Stimulated activated CD8-positive, alpha-beta memory T cell treated with anti-CD3 and anti-CD28 coated beads, Interleukin-7, amount 100 ng/mL, for 24 hours (primary cell): ENCODE results near the gene ERN1.
"Not testable (repeated sequence)": the region's sequence is repeated elsewhere in the genome, so short reads cannot be mapped to it uniquely, and the experiment has no call there.

Experiments
- DNase-seq: peaks from one replicate; pipeline ENCODE4 v3.0.0-alpha.2; 2020; ENCODE audit warnings: low read depth

The ERN1 gene

DNA sequence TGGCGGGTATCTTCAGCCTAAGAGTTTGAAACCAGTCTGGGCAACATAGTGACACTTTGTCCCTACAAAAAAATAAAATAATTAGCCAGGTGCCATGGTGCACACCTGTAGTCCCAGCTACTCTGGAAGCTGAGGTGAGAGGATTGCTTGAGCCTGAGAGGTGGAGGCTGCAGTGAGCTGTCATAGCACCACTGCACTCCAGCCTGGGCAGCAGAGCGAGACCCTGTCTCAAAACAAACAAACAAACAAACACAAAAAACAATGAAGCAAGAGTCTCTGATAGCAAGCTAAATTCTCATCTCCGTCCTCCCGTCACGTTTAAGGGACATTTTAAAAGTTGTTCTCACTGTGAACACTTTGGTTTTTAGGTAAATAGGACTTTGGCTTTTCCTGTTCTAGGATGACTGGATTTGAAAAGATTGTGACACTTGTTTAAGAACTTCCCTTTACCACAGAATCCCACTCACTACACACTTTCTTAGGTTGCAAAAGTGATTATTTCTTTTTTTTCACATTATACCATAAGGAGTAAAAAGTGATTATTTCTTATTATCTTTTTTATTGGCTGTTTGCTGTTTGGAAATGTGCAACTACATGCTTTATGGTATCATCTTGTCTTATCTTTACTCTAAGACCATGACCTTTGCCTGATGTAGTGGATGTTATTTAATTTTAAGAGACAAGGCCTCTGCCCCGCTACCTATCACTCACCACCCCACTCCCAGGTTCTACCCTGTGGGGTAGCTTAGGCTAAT is 4.4 kb upstream of the ERN1 start:
- DNase-seq = no peak

DNA sequence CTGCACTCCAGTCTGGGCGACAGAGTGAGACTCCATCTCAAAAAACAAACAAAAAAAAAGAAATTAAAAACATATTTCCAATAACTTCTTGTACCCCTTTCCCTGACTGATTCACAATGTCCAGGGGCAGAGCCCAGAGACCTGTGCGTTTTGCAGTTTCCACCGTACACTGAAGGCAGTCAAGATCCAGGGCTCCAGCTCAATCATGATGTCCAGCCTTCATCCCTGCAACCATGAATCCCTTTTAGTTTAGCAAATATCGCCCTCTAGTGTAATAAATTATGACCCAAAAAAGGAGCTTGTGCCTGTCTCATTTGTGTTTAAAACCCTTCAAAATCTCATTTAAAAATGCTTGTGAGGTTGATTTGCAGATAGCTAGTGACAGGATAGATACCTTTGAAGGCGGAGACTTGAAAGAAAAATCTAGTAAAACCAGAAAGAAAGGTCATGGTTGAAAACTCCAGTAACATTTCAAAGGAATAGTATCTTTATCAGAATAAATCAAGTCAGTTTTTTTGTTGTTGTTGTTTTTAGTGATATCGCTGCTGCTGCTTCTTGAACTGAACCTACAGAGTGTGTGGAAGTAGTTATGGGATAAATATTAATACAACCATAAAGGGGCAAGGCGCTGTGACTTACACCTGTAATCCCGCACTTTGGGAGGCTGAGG is 3.7 kb upstream of the ERN1 start:
- DNase-seq = no peak

DNA sequence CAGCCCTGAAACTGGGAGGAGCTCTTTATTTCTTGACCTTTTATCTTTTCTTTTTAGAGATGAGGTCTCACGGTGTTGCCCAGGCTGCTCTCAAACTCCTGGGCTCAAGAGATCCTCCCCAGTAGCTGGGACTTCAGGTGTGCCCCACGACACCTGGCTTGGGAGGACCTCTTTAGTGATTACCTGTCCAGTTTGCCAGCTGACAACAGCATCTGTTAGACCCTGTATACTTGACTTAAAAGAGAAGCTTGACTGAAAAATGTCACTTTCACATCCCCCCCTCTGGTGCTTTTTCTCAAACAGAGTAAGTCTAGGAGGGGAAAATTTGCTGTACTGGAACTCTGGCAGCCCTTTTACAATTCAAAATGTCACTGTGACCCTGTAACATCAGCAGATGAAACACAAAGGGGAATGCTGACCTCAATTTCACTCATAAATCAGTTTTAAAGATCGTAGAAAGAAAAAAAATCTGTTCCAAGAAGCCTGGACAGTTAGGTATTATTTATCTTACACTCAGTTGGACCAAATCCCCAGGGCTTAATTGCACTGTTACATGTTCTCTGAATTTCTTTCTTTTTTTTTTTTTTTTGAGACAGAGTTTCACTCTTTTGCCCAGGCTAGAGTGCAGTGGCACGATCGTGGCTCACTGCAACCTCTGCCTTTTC is 1.8 kb upstream of the ERN1 start:
- DNase-seq = no peak

DNA sequence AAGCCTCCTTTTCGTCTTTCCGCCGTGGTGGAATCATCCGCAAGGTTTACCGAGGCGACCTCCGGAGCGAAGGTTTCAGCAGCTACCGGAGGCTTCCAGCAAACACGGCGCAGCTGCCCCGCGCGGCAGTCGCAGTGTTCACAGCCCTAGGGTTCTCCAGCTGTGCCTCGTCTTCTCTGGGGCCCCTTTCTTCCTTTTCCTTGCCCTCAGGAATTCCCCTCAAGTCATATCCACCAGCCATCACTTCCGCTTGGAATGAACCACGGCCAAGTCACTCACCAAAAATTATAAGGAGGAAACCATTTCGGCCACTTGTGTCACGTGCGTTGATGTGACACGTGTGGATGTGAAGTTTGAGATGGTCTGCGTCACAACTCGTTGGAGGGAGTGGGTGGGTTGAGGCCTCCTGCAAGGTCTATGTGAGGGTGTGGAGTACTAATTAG is 636 bp upstream of the ERN1 start:
- peak; percentile 21 for DNase-seq

DNA sequence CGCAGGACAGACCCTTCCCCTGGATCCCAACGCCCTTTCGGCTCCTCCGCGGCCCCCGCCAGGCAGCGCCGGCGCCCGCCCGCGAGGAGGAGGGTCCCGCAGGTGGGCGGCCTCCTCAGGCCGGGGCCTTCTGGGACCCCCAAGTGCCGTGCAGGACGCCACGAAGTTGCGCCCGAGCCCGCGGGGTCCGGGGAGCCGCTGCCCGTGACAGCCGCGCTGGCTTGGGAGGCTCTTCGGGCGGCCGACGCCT is 504 bp downstream of the ERN1 start:
- DNase-seq = no peak

DNA sequence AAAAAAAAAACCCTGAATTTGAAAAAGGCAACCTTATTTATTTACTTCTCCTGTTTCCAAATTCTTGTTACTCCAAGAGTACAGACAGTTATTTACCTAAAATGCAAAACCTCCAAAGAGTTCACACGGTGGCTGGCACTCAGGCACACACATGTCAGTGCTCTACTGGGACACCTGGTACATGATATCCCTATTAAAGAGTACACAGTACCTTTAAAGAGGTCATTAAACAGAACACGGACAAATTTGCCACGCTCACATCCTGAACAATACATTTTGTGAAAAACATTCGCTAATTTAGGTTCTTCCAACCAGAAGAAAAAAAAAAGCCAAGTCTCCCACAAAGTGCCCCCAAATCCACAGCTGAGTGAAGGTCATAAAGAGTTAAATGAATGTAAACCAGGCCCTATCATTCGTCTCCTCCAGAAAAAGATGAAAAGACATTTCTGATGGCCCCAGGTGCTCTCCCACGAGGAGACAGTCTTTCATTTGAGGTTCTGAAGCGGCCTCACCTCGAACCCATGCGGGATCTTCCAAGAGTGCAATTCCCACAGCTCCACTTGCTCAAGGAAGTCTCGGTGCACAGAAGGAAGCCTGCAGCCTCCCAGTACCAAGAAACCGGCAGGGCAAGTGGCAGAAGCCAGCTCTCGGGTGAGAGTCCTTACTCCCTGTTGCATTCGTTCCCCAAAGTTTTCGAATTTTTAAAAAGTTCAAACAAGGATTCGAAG is 993 bp downstream of the ERN1 start:
- DNase-seq = no peak

DNA sequence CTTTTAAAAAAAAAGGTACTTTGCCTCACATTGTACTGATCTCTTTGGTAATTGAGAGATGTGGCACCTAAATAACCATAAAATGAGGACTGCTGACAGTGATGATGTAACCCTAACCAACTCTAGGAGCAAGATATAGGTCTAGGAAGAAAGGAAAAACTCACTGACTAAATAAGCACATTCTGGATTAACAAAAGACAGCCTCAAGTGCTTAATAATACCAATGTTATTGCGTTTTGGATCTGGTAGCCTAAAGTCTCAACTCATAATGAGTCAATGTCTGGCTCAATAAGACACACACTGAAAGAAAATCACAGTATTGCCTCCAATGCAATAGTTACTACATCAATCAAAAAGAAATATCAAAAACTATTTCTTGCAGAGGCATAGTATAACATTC is 3.0 kb downstream of the ERN1 start:
- DNase-seq = no peak

DNA sequence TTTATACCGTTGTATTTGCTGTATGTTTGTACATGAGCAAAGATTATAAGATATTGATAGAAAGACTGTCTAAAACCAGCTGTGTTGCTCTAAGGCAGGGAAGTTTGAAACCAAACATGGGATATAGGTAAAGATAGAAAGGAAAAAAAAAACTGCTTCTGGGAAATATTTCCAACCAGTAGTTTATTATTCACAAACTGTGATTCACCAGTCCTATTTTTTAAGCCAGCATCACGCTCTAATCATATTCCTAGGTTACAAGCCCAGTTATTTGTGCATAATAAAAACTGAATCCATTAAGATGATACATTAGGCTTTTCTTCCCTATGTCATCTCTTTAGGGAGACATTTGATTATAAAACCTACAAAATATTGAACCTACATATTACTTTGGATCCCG is 4.0 kb downstream of the ERN1 start:
- DNase-seq = no peak

DNA sequence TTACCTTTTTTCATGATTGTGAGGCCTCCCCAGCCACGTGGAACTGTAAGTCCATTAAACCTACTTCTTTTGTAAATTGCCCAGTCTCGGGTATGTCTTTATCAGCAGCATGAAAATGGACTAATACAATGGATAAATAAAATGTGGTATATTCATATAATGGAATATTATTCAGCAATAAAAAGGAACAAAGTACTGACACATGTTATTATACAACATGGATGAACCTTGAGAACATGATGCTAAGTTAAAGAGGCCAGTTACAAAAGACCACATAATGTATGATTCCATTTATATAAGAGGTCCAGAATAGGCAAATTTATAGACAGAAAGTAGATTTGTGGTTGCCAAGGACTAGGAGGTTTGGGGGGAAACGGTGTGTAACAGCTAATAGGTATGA is 5.3 kb downstream of the ERN1 start:
- DNase-seq = no peak

DNA sequence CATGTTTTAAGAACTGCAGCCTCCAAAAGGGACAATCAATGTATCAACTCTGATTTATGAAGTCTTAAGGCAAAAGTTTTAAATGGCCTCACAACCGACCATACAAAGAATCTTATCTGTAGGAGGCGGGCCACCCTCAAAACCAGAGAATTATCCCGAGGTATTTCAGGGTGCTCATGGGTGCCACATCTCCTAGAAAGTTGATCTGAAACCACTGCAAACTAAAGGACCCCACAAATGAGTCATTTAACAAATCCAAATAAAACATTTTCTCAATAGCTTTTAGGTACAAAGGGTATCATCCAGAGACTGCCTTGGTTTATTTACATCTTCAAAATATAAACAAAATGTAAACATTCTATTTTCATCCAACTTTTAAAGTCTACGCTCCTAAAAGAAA is 6.8 kb downstream of the ERN1 start:
- no peak for DNase-seq

DNA sequence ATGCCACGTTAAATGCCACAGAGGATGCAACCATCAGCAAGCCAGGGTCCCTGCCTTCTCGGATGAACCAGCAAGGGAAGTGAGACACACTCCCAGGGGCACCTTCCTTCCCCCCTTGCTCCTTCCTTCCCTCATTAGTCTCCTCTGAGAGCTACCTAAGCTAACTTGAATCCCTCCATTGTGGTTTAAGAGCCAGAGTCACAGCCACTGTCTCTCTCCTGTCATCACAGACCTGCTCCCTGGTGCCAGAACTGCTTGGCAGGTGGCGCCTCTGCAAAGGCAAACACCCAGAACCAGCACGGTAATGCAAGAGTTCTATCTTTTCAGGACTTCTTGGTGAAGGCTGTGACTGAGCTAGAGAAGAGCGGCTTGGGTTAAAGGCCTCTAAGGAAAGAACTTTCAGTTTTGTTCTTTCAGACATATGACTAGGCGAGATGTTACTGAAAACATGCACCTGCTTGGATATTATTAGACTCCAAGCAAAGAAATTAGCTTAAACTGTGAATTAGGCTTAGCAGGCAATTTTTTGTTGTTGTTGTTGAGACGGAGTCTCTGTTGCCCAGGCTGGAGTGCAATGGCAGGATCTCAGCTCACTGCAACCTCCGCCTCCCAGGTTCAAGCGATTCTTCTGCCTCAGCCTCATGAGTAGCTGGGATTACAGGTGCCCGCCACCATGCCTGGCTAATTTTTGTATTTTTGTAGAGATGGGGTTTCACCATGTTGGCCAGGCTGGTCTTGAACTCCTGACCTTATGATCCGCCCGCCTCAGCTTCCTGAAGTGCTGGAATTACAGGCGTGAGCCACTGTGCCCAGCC is 8.8 kb downstream of the ERN1 start:
- DNase-seq = not testable (repeated sequence)

DNA sequence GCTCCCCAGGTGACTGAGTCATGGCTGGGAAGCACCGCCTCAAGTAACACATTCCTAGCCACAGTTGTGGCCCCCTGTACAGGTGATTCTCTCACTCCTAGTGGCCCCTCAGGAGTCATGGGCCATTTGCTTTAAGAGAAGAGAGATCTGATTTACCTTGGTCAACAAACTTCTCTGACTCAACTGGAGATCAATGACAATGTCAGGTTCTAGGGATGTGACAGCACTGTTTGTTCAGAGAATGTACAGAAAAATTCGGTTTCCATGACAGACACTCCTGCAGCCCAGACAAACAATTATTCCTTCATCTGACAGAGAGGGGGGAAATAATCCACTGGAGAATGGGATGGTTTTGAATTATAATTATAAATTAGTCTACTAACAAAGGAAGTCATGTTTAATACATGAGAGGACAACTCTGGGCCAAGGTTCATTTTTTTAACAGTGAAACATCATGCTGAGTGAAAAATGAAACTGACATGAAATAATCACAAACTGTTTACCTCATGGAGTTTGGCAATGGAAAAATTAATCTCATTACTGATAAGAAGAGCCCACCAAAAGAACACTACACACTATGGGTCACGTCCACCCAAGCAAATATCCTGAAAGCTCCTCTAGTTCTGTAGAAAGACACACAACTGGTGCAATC is 9.7 kb downstream of the ERN1 start:
- no peak for DNase-seq

DNA sequence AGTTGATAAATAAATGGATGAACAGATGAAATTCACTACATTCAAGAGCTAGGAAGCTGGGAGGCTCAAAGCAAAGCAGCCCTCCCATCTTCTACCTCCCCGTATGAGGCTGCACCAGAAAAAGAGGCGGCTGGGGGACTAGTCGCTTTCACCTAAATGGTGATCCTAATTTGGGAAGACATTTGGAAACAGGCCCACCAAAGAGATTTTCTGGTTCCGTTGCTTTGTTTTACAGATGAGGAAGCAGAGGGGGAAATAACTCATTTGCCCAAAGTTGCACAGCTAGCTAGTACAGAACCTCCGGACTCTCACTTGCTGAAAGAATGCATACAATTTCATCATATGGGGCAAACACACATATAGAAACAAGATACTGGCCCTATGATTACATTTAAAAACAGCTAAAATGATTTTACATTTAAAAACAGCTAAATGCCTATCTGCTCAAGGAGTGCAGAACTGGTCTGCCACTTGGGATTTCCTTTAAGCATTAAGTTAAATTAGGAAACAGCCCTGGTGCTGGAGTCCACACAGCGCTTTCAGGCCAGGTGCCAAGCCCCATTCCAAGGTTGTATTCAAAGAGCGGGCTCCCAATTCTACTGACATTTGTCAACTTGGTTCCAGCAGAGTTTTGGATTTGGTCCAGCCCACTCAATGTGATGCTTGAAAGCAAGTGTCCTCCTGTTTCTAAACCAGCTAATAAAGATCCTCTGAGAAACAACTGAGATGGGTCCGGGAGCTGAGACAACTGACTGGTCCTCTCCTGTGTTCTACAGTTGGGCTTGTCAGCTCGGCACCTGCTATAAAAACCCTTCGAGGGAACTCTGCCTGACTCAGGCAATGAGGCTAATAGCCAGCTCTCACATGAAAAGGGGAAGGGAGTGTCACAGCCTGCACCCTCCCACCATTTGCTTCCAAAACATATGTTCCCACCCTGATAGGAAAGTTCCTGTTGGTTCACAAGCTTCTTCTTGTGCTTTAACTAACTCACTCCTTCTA is 11.7 kb downstream of the ERN1 start:
- DNase-seq = no peak

DNA sequence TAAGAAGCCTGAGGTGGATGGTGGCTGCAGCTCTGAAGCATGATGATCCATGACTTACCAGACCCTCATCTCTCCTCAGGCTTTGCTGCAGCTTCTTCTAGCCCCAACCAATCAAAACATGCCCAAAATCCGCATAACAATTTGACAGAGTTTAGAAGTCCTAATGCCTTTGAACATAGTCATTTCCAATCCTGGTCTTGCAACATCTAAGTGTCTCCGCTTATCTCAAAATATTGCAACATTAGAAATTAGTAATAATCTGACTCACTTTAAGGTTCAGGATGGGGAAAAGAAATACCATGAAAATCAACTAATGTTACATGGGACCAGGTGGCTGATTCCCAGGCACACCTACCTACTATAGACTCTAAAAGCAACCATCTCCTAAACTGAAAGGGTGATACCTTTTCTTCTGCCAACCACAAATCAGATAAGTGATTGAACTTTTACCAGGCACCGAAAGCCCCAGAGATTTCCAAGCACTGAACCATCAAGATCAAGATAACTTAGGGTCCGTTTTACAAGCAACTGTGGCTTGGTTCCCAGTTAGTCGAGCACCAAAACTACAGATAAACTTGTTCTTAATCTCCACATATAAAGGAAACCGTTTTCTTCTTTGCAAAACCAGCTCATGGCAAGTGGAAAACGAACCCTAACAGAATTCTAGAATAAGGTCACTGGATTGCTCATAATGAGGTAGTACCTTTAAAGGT is 14.0 kb downstream of the ERN1 start:
- DNase-seq = no peak

DNA sequence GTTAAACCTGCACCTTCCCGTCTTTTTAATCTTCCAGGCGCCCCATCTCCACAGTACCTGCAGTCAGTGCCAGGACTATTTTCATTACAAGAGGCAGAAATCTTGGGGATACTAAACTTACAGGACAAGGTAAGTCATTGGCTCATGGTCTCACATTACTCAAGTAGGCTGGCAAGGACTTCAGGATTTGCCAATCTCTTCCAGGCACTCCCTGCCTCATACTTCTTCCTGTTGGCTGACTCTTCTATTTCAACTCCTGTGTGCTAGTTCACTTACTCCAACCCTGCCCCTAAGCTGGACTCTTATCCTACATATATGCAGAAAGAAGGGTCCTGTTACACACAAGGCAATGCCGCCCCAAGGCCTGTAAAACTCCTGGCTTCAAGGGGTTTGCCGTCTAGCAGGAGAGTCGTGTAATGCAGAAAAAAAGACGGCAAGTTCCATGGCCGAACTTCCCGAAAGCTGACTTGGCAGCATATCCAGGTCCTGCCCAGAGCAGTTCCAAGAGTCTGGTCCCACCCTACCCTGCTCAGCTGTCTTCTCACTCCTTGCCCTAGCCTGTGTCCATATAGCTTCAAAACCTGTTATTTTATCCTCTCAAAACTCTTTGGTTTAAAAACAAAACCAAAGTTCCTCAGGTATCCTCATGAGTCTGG is 14.8 kb downstream of the ERN1 start:
- DNase-seq = no peak

DNA sequence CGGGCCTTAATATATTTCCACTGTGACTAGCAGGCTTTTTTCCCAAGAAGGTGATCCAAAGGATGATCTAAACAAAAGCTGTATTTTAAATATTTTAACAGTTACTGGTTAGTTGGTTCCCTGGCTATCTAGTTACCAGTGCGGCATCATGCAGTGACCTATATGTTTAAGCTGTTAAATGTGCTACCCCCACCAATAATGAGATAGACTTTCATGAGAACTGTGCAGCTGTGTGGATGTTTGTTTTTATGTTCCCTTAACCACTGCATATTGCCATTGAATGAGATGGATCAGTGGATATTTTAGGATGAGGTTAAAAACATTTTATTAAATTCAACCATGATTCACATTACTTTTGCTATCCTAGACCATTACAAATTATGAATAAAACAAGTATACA is 16.9 kb downstream of the ERN1 start:
- DNase-seq = no peak

DNA sequence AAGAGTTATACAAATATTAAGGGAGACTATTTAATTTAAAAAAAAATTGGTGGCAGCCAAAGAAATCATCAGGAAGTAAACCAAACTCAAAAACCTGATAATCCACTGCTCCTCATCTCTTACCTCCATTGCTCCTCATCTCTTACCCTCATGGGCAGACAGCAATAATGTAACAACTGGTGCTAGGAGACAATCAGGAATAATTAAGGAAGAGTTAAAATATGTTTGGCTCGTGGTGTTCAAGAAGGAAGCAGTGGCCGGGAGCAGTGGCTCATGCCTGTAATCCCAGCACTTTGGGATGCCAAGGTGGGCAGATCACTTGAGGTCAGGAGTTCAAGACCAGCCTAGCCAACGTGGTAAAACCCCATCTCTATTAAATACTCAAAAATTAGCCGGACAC is 18.1 kb downstream of the ERN1 start:
- DNase-seq = no peak

DNA sequence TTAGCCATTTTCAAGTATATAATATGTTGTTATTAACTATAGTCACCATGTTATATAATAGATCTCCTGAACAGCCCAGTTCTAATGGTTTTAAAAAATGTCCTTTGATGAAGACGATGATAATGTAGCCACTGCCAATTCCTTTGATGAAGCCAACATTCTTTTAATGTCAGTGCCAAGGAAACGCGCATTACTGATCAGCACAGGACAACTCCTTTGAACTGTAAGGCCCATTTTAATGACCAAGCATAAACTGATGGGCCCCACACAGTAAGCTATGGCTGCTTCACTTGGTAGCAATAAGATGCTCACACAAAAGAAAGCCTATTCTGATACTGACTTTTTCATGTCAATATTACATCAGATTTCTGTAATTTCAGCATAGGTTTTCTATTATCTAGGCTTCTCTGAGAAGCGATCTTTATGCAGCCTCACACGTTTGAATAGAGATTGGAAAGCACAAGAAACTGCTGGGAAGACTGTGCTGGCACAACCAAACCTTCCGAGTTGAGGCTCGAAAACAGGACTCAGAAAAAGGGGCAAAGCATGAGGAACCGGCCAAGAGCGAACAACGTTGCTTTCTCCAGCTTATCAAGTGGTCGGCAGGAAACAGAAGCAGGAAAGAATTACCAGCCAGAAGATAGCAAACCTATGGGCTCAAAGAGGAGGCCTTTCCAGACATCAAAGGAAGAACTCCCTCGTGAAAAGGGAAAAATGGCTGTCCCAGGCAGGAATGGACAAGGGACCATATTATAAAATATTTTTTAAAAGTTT is 19.4 kb downstream of the ERN1 start:
- no peak for DNase-seq
